HepG2 (cell line): ENCODE data around the gene C2CD2. TPM values are rescaled to one million over a fixed set of nuclear protein-coding genes. Genes with fewer than 3 reads are reported as not detected.

Experiments used
- ATAC-seq: fragments of 200-7000 bp; cut with Tn5 transposase; 3 replicates; pipeline ENCODE4 v1.9.1; 2020; ENCODE audit warnings: mild to moderate bottlenecking, moderate library complexity
- BruUV-seq: library from RNA; stranded (reverse); fragments of 400-500 nt; replicated peaks from 2 replicates; lab custom pipeline; 2021; lab: Mats Ljungman, UMichigan
- CTCF ChIA-PET: fragments of 300-600 bp; formaldehyde crosslinking; extraction: SDS; loops from one replicate; lab custom pipeline; 2021; ENCODE audit warnings: low total read pairs, inconsistent platforms, low intra/inter-chr PET ratio; lab: Yijun Ruan, JAX
- POLR2A ChIA-PET: fragments of 350-600 bp; sonication (Branson Sonifier 250); formaldehyde crosslinking; loops from one replicate; lab custom pipeline; 2020; ENCODE audit warnings: antibody characterized with exemption, inconsistent platforms; lab: Yijun Ruan, JAX
- DNase-seq: peaks from one replicate; pipeline ENCODE4 v3.0.0-alpha.2; 2015; ENCODE audit warnings: low spot score
- FAIRE-seq: peaks from 3 replicates; lab custom pipeline; 2011; peaks lifted over from hg19 to GRCh38; lab: Jason Lieb, UNC
- H2AFZ ChIP-seq: one replicate; pipeline ENCODE4 v1.6.1; 2011; ENCODE audit warnings: low read length, inconsistent platforms
- H3K27ac ChIP-seq: fragments of 300-600 bp; 3 replicates; pipeline ENCODE4 v1.8.0; 2011; ENCODE audit warnings: mixed run types, mild to moderate bottlenecking, mixed read lengths, low read length, inconsistent platforms; ENCODE audit not compliant: insufficient read depth; ENCODE audit errors: extremely low read length
- H3K27me3 ChIP-seq, 2 experiments: fragments of 200-600 bp in 1 of 2; 2 replicates in 1 of 2; 3 replicates in 1 of 2; pipeline versions ENCODE4 v1.6.0 to v1.8.0; 2011; ENCODE audit warnings: low read length in 2 of 2, mild to moderate bottlenecking in 2 of 2, moderate library complexity in 2 of 2, inconsistent platforms in 1 of 2; ENCODE audit not compliant: insufficient read depth in 2 of 2, control insufficient read depth in 1 of 2
- H3K36me3 ChIP-seq, 2 experiments: fragments of 200-600 bp in 1 of 2; replicated peaks in 1 of 2; 2 replicates in 1 of 2; 3 replicates in 1 of 2; pipeline versions ENCODE4 v1.5.1 to v1.8.0; 2011; ENCODE audit warnings: low read length in 2 of 2, inconsistent platforms in 1 of 2; ENCODE audit not compliant: insufficient read depth in 2 of 2, control insufficient read depth in 1 of 2
- H3K4me1 ChIP-seq: 2 replicates; pipeline ENCODE4 v1.5.1; 2012; ENCODE audit warnings: low read length, inconsistent platforms; ENCODE audit not compliant: insufficient read depth
- H3K4me2 ChIP-seq: 2 replicates; pipeline ENCODE4 v1.6.0; 2011; ENCODE audit warnings: low read depth, low read length, inconsistent platforms
- H3K4me3 ChIP-seq, 3 experiments: fragments of 200-600 bp in 1 of 3; sonication (generic), shearing (Covaris generic) in 1 of 3; replicated peaks in 1 of 3; 2 replicates each; pipeline ENCODE4 v1.5.1; 2011 to 2016; ENCODE audit warnings: low read length in 3 of 3, inconsistent platforms in 2 of 3, low read depth in 2 of 3, mild to moderate bottlenecking in 2 of 3, control low read depth in 1 of 3, mixed read lengths in 1 of 3; ENCODE audit not compliant: insufficient read depth in 1 of 3
- H3K79me2 ChIP-seq: one replicate; pipeline ENCODE4 v1.6.1; 2011; ENCODE audit warnings: low read length, inconsistent platforms; ENCODE audit not compliant: insufficient read depth
- H3K9ac ChIP-seq: 2 replicates; pipeline ENCODE4 v1.6.0; 2011; ENCODE audit warnings: mild to moderate bottlenecking, low read depth, low read length, inconsistent platforms; ENCODE audit not compliant: insufficient read depth
- H3K9me3 ChIP-seq: 2 replicates; pipeline ENCODE4 v1.5.1; 2012; ENCODE audit warnings: mild to moderate bottlenecking, low read length
- H4K20me1 ChIP-seq: 2 replicates; pipeline ENCODE4 v1.6.0; 2011; ENCODE audit warnings: inconsistent platforms, mild to moderate bottlenecking, low read length, moderate library complexity; ENCODE audit not compliant: insufficient read depth
- SMAD3 ChIP-seq: sonication (generic); formaldehyde crosslinking; IDR thresholded peaks from 2 replicates; pipeline ENCODE4 v1.4.0; 2020; ENCODE audit warnings: missing genetic modification reagents
- TOE1 ChIP-seq: sonication (generic); formaldehyde crosslinking; IDR thresholded peaks from 2 replicates; pipeline ENCODE4 v1.4.0; 2020; ENCODE audit warnings: mild to moderate bottlenecking, missing genetic modification reagents
- TOPORS ChIP-seq: sonication (generic); formaldehyde crosslinking; IDR thresholded peaks from 2 replicates; pipeline ENCODE4 v1.8.0; 2023; ENCODE audit warnings: mild to moderate bottlenecking, missing genetic modification reagents
- YEATS2 ChIP-seq: sonication (generic); formaldehyde crosslinking; IDR thresholded peaks from 2 replicates; pipeline ENCODE4 v1.4.0; 2020; ENCODE audit warnings: missing genetic modification reagents, borderline replicate concordance
- ZNF30 ChIP-seq: sonication (generic); formaldehyde crosslinking; IDR thresholded peaks from 2 replicates; pipeline ENCODE4 v1.5.0; 2020; ENCODE audit warnings: mild to moderate bottlenecking, missing genetic modification reagents
- ZNF335 ChIP-seq: sonication (generic); formaldehyde crosslinking; IDR thresholded peaks from 2 replicates; pipeline ENCODE4 v1.4.0; 2020; ENCODE audit warnings: missing genetic modification reagents
- ZNF569 ChIP-seq: sonication (generic); formaldehyde crosslinking; IDR thresholded peaks from 2 replicates; pipeline ENCODE4 v1.5.0; 2020; ENCODE audit warnings: mild to moderate bottlenecking, missing genetic modification reagents, moderate library complexity, borderline replicate concordance
- ZNF781 ChIP-seq: sonication (generic); formaldehyde crosslinking; IDR thresholded peaks from 2 replicates; pipeline ENCODE4 v1.5.1; 2020; ENCODE audit warnings: borderline replicate concordance, mild to moderate bottlenecking, missing genetic modification reagents; ENCODE audit errors: not compliant biosample characterization
- WGBS: methylation state at CpG from one replicate; pipeline ENCODE4 v1.1.6; 2017; ENCODE audit warnings: low lambda C conversion rate; 5-methylcytosine and 5-hydroxymethylcytosine counted together
- in situ Hi-C: cut with HindIII; loops from 2 replicates; pipeline ENCODE4 v1.10.0; 2017; ENCODE audit warnings: low pct_unique_long_range_greater_than_20kb; ENCODE audit not compliant: extremely low pct_ligation_motif_present
- intact Hi-C: fragments of 100-400 bp; cut with micrococcal nuclease; formaldehyde crosslinking; loops from one replicate; pipeline ENCODE4 v1.10.0; 2022; ENCODE audit not compliant: unreplicated experiment
- polyA plus RNA-seq, 8 experiments: library from polyadenylated mRNA; depleted of rRNA in 3 of 8; stranded (reverse) in 7 of 8; unstranded in 1 of 8; fragments of >200 nt; fragmentation: Illumina TruSeq in 4 of 8; extraction: Trizol in 4 of 8; gene quantifications; 2 replicates each; pipeline versions ENCODE4 v1.2.1 to v1.2.3, GENCODE V29; 2011 to 2016; ENCODE audit warnings: low read depth in 4 of 8, missing spikeins in 1 of 8, mixed read lengths in 1 of 8; ENCODE audit not compliant: insufficient read depth in 1 of 8
- total RNA-seq, 5 experiments: library from RNA; depleted of rRNA; stranded (reverse); fragments of >200 nt; fragmentation: Illumina TruSeq; extraction: Trizol; gene quantifications; 2 replicates each; pipeline ENCODE4 v1.2.3, GENCODE V29; 2016; ENCODE audit warnings: low read depth in 1 of 5
- TF ChIP-seq, protein P1 (sequence below): sonication (generic); formaldehyde crosslinking; IDR thresholded peaks from 2 replicates; pipeline ENCODE4 v1.5.0; 2020; ENCODE audit warnings: missing genetic modification reagents
- TF ChIP-seq, protein P2 (sequence below): sonication (generic); formaldehyde crosslinking; IDR thresholded peaks from 2 replicates; pipeline ENCODE4 v1.5.1; 2020; ENCODE audit warnings: mild to moderate bottlenecking, missing genetic modification reagents, moderate library complexity
- TF ChIP-seq, protein P3 (sequence below): sonication (generic); formaldehyde crosslinking; IDR thresholded peaks from 2 replicates; pipeline ENCODE4 v1.8.1; 2023; ENCODE audit warnings: mild to moderate bottlenecking, inconsistent platforms, moderate library complexity, missing genetic modification reagents, borderline replicate concordance

C2CD2 gene
- total and polyA plus RNA-seq, 2 of the 13 experiments (the other 11 are each of a cell fraction or from before 2014, with no cell fraction given), result 12.5 to 19.7 TPM

DNA sequence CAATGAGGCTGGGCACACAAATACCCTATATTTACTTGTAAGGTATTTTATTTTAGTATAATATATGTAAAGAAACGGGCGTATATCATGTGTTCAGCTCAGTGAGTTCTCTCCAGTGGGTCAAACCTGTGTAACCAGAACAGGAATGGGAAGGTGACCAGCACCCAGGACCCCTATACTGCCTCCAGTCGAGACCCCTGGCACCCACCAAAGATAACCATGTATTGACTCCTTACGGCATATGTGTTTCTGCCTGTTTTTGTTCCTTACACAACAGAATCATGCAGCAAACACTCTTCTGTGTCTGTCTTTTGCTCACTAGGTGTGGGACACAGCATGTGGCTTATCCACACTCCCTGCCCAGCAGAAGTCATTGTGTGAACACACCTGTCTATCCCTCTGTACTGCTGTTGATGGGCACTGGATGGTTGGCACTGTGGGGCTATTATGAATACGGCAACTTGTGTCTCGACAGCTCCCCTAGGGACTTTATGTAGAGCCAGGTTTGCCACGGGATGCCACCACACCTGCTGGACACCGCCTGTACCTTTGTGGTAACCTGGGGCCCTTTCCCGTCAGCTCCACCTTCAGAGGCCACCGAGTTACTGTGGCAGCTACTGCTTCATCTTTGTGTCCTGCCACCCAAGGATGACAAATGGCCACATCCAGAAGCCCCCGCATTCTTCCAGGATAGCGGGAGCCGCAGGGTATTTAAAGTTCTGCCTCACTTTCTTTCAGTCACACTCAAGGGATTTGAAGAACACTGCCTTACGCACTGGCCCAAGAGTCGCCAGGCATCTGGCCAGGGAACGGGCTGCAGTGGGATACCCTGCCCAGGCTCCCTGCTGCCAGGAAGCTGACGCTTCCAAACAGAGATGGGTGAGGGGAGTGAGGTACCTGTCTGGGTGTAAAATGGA, 23.5 kb upstream of the C2CD2 start:
- no peaks in the 10 kb centered on the region for H3K79me2 ChIP-seq
- in situ Hi-C loops (no loop called here), intact Hi-C loops (no loop called here)
- 64% methylated on average over 13 of the region's 17 CpGs for WGBS
- FAIRE-seq (no peak), ATAC-seq (no peak), DNase-seq (no peak)
- H3K36me3 ChIP-seq, result no peaks in the 10 kb centered on the region
- H3K27me3 ChIP-seq, result no peaks in the 10 kb centered on the region
- ChIA-PET CTCF (no interaction called here), POLR2A (no interaction called here)
- H3K4me2 ChIP-seq, result no peak overlapping the region
- H4K20me1 ChIP-seq, result no peaks in the 10 kb centered on the region
- peaks cover 24% of the 10 kb centered on the region for H3K4me1 ChIP-seq
- H3K9ac ChIP-seq, result no peak overlapping the region
- no peak overlapping the region for H3K4me3 ChIP-seq
- H2AFZ ChIP-seq, result no peak overlapping the region
- BruUV-seq, result no TSS peak
- peaks cover 7% of the 10 kb centered on the region; the same call in 1 of the 2 replicates for H3K9me3 ChIP-seq
- H3K27ac ChIP-seq, result no peak overlapping the region
- TF ChIP-seq YEATS2 (CRISPR knock-in tag), result no peak
- no peak for TF ChIP-seq ZNF781 (CRISPR knock-in tag)
- no peak for TF ChIP-seq TOE1 (CRISPR knock-in tag)
- TF ChIP-seq, protein P1, sequence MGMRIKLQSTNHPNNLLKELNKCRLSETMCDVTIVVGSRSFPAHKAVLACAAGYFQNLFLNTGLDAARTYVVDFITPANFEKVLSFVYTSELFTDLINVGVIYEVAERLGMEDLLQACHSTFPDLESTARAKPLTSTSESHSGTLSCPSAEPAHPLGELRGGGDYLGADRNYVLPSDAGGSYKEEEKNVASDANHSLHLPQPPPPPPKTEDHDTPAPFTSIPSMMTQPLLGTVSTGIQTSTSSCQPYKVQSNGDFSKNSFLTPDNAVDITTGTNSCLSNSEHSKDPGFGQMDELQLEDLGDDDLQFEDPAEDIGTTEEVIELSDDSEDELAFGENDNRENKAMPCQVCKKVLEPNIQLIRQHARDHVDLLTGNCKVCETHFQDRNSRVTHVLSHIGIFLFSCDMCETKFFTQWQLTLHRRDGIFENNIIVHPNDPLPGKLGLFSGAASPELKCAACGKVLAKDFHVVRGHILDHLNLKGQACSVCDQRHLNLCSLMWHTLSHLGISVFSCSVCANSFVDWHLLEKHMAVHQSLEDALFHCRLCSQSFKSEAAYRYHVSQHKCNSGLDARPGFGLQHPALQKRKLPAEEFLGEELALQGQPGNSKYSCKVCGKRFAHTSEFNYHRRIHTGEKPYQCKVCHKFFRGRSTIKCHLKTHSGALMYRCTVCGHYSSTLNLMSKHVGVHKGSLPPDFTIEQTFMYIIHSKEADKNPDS (CRISPR knock-in tag), result no peak
- no peak for TF ChIP-seq ZNF30 (CRISPR knock-in tag)
- no peak for TF ChIP-seq ZNF569
- no peak for TF ChIP-seq SMAD3 (CRISPR knock-in tag)
- TF ChIP-seq ZNF335 (CRISPR knock-in tag), result no peak
- TF ChIP-seq TOPORS (CRISPR knock-in tag), result no peak
- TF ChIP-seq, protein P2, sequence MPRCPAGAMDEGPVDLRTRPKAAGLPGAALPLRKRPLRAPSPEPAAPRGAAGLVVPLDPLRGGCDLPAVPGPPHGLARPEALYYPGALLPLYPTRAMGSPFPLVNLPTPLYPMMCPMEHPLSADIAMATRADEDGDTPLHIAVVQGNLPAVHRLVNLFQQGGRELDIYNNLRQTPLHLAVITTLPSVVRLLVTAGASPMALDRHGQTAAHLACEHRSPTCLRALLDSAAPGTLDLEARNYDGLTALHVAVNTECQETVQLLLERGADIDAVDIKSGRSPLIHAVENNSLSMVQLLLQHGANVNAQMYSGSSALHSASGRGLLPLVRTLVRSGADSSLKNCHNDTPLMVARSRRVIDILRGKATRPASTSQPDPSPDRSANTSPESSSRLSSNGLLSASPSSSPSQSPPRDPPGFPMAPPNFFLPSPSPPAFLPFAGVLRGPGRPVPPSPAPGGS (CRISPR knock-in tag), result no peak
- TF ChIP-seq, protein P3, sequence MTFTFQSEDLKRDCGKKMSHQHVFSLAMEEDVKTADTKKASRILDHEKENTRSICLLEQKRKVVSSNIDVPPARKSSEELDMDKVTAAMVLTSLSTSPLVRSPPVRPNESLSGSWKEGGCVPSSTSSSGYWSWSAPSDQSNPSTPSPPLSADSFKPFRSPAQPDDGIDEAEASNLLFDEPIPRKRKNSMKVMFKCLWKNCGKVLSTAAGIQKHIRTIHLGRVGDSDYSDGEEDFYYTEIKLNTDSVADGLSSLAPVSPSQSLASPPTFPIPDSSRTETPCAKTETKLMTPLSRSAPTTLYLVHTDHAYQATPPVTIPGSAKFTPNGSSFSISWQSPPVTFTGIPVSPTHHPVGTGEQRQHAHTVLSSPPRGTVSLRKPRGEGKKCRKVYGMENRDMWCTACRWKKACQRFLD (CRISPR knock-in tag), result no peak
